Measurements from ENCODE around the gene QRFP.

QRFP gene

GRCh38 chr9:130902204-130903185, 5.9 kb upstream of the QRFP start:
- Mint-ChIP-seq H3K4me3 (no peak overlapping the region), H3K27ac (ENCODE audit: low read depth) (no peak overlapping the region), H3K36me3 (ENCODE audit: insufficient read depth) (peaks cover 3% of the 10 kb centered on the region), H3K4me1 (no peaks in the 10 kb centered on the region), H3K9me3 (no peaks in the 10 kb centered on the region), H3K27me3 (peaks cover 48% of the 10 kb centered on the region)
- ATAC-seq (replicated peaks; ENCODE audit: extremely low read depth, poor library complexity, severe bottlenecking): no peak
- no peak for DNase-seq (ENCODE audit: low spot score in 2 of 2)

DNA sequence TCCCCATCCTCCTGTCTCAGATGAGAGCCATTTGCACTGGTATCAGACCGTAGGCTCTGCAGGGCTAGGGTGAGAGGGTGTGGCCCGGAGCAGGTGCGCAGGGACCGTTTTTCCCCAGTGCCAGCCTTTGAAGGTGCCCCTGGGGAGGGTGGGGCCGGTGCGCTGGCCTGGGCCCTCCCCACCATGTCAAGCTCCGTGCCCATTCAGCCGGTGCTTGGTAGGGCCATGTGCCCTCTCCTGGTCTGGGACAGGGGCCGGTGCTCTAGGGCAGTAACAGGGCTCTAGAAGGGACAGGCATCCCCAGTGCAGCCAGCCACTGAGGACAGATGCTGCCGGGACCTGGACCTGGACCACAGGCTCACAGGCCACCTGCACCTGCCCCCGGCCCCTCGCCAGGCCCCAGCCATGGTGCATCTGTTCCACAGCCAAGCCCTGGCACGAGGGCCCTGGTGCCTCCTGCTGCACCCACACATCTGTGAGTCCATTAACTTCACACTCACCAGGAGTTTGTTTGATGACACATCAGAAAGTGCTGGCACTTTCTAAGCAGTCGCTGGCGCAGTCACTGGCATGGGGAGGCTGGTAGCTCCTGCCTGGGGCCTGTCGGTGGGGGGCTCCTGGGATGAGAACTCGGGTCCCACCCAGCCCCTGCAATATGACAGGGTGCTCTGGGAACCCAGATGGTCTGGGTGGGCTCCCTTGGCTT, 5.0 kb upstream of the QRFP start:
- no peak overlapping the region for H3K4me3 Mint-ChIP-seq
- H3K9me3 Mint-ChIP-seq: no peaks in the 10 kb centered on the region
- H3K27ac Mint-ChIP-seq (ENCODE audit: low read depth): no peak overlapping the region
- ATAC-seq (replicated peaks; ENCODE audit: extremely low read depth, poor library complexity, severe bottlenecking): no peak
- H3K4me1 Mint-ChIP-seq: no peaks in the 10 kb centered on the region
- H3K27me3 Mint-ChIP-seq: peaks cover 41% of the 10 kb centered on the region
- DNase-seq (ENCODE audit: low spot score in 2 of 2): no peak
- peaks cover 3% of the 10 kb centered on the region for H3K36me3 Mint-ChIP-seq (ENCODE audit: insufficient read depth)

GRCh38 chr9:130900701-130901497, 4.3 kb upstream of the QRFP start:
- no peak for DNase-seq (ENCODE audit: low spot score in 2 of 2)
- Mint-ChIP-seq H3K9me3 (no peaks in the 10 kb centered on the region), H3K27me3 (peaks cover 34% of the 10 kb centered on the region), H3K36me3 (ENCODE audit: insufficient read depth) (peaks cover 3% of the 10 kb centered on the region), H3K4me1 (no peaks in the 10 kb centered on the region), H3K4me3 (no peak overlapping the region), H3K27ac (ENCODE audit: low read depth) (no peak overlapping the region)
- no peak for ATAC-seq (replicated peaks; ENCODE audit: extremely low read depth, poor library complexity, severe bottlenecking)

GRCh38 chr9:130899051-130899748, 2.6 kb upstream of the QRFP start:
- H3K4me1 Mint-ChIP-seq: no peaks in the 10 kb centered on the region
- no peak overlapping the region for H3K27ac Mint-ChIP-seq (ENCODE audit: low read depth)
- peaks cover 2% of the 10 kb centered on the region for H3K36me3 Mint-ChIP-seq (ENCODE audit: insufficient read depth)
- H3K27me3 Mint-ChIP-seq: peaks cover 21% of the 10 kb centered on the region
- H3K4me3 Mint-ChIP-seq: no peak overlapping the region
- H3K9me3 Mint-ChIP-seq: no peaks in the 10 kb centered on the region
- ATAC-seq (replicated peaks; ENCODE audit: extremely low read depth, poor library complexity, severe bottlenecking) (no peak), DNase-seq (ENCODE audit: low spot score in 2 of 2) (no peak)

DNA sequence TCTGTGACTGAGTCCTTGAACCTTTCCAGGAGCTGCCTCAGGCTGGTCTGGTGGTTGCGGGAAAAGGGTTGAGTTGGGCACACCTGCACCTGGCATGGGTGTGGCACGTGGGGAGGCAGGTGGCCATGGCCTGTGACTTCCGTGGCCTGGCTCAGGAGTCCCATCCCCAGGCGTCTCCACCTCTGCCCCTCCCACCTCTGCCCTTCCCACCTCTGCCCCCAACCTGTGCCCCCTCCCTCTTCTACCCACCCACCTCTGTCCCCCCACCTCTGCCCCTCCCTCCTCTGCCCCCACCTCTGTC, 1.9 kb upstream of the QRFP start:
- Mint-ChIP-seq H3K9me3 (no peaks in the 10 kb centered on the region), H3K36me3 (ENCODE audit: insufficient read depth) (peaks cover 2% of the 10 kb centered on the region), H3K27ac (ENCODE audit: low read depth) (no peak overlapping the region), H3K4me3 (no peak overlapping the region), H3K27me3 (peaks cover 16% of the 10 kb centered on the region), H3K4me1 (no peaks in the 10 kb centered on the region)
- ATAC-seq (replicated peaks; ENCODE audit: extremely low read depth, poor library complexity, severe bottlenecking) (no peak), DNase-seq (ENCODE audit: low spot score in 2 of 2) (no peak)

DNA sequence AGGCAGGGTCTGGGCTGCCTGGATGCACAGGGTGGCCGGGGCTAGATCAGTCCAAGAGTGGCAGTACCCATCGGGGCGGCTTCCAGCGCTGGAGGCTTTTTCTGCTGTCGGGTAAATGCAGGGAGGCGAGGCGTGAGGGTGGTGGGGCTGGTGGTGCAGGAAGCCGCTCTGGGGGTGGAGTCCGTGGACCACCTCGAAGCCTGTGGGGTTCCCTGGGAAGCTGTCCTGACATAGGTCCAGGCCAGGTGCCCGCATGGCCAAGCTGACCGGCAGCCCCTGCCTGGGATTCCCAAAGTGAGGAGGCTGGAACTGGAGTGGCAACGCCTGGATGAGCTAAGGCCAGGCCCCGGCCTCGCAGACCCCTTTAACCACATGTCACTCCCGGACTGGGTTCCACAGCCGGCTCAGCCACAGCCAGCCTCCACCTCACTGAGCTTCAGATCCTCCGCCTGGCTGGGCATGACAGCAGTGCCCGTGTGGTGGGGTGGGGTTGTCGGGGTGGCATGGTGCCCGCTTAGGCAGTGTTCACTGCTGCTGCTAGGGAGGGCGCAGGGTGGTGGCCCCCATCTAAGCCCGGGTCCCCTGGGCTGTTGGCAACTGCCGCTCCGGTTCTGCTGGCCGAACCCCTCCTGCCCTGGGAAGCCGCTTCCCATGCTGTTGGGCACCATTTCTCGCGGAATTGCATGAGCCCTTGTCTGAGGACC, 1.4 kb upstream of the QRFP start:
- Mint-ChIP-seq H3K9me3 (no peaks in the 10 kb centered on the region), H3K4me1 (no peaks in the 10 kb centered on the region), H3K36me3 (ENCODE audit: insufficient read depth) (peaks cover 2% of the 10 kb centered on the region), H3K4me3 (no peak overlapping the region), H3K27me3 (peaks cover 13% of the 10 kb centered on the region), H3K27ac (ENCODE audit: low read depth) (no peak overlapping the region)
- ATAC-seq (replicated peaks; ENCODE audit: extremely low read depth, poor library complexity, severe bottlenecking): no peak
- DNase-seq (ENCODE audit: low spot score in 2 of 2): no peak

- peaks cover 2% of the 10 kb centered on the region for H3K36me3 Mint-ChIP-seq (ENCODE audit: insufficient read depth)
- no peaks in the 10 kb centered on the region for H3K4me1 Mint-ChIP-seq
- no peak overlapping the region for H3K27ac Mint-ChIP-seq (ENCODE audit: low read depth)
- DNase-seq (ENCODE audit: low spot score in 2 of 2) (no peak), ATAC-seq (replicated peaks; ENCODE audit: extremely low read depth, poor library complexity, severe bottlenecking) (no peak)
- H3K4me3 Mint-ChIP-seq: no peak overlapping the region
- H3K27me3 Mint-ChIP-seq: peaks cover 13% of the 10 kb centered on the region
- H3K9me3 Mint-ChIP-seq: no peaks in the 10 kb centered on the region
Measured at GRCh38 chr9:130897105-130897751, 616 bp upstream of the QRFP start.

GRCh38 chr9:130895481-130896232, 955 bp downstream of the QRFP start:
- H3K27me3 Mint-ChIP-seq: peaks cover 9% of the 10 kb centered on the region
- H3K36me3 Mint-ChIP-seq (ENCODE audit: insufficient read depth): peaks cover 2% of the 10 kb centered on the region
- ATAC-seq (replicated peaks; ENCODE audit: extremely low read depth, poor library complexity, severe bottlenecking) (no peak), DNase-seq (ENCODE audit: low spot score in 2 of 2) (no peak)
- H3K9me3 Mint-ChIP-seq: no peaks in the 10 kb centered on the region
- H3K27ac Mint-ChIP-seq (ENCODE audit: low read depth): no peak overlapping the region
- H3K4me1 Mint-ChIP-seq: no peaks in the 10 kb centered on the region
- no peak overlapping the region for H3K4me3 Mint-ChIP-seq

- Mint-ChIP-seq H3K36me3 (ENCODE audit: insufficient read depth) (peaks cover 2% of the 10 kb centered on the region), H3K27me3 (peaks cover 2% of the 10 kb centered on the region), H3K9me3 (no peaks in the 10 kb centered on the region), H3K27ac (ENCODE audit: low read depth) (no peak overlapping the region), H3K4me1 (no peaks in the 10 kb centered on the region), H3K4me3 (no peak overlapping the region)
- ATAC-seq (replicated peaks; ENCODE audit: extremely low read depth, poor library complexity, severe bottlenecking): no peak
- DNase-seq (ENCODE audit: low spot score in 2 of 2): no peak
Measured at GRCh38 chr9:130895038-130895437, 1.6 kb downstream of the QRFP start.

GRCh38 chr9:130894546-130894945, 2.1 kb downstream of the QRFP start:
- H3K27ac Mint-ChIP-seq (ENCODE audit: low read depth): no peak overlapping the region
- H3K36me3 Mint-ChIP-seq (ENCODE audit: insufficient read depth): peaks cover under 1% of the 10 kb centered on the region
- DNase-seq (ENCODE audit: low spot score in 2 of 2) (no peak), ATAC-seq (replicated peaks; ENCODE audit: extremely low read depth, poor library complexity, severe bottlenecking) (no peak)
- no peaks in the 10 kb centered on the region for H3K27me3 Mint-ChIP-seq
- no peaks in the 10 kb centered on the region for H3K9me3 Mint-ChIP-seq
- no peaks in the 10 kb centered on the region for H3K4me1 Mint-ChIP-seq
- no peak overlapping the region for H3K4me3 Mint-ChIP-seq

All from central memory CD8-positive, alpha-beta T cell (primary cell).